ENCODE measurements around the gene NRP1. TPM values are rescaled to one million over a fixed set of nuclear protein-coding genes. Genes with fewer than 3 reads are reported as not detected.
A peak's percentile ranks its signal among the peaks of the same experiment; 100 is the strongest.

NRP1 gene
- total and polyA plus RNA-seq, 10 donors = 4.8 to 202 (median 138) TPM

- no peak overlapping the region for H3K4me3 ChIP-seq
- DNase-seq = no peak
- no peaks in the 10 kb centered on the region for H3K36me3 ChIP-seq
- peak overlapping the region in 1 of 8 donors; percentile 18 for H3K27ac ChIP-seq
- peaks cover 0 to 25% (median 7%) of the 10 kb centered on the region in 6 donors for H3K4me1 ChIP-seq
- H3K27me3 ChIP-seq (replicated peaks in 1 of 7) = no peaks in the 10 kb centered on the region
- intact Hi-C loops (cut with DNase I; ENCODE audit: low total_unique reads) = no loop called here
- H3K9me3 ChIP-seq = no peaks in the 10 kb centered on the region
- no peak for TF ChIP-seq POLR2AphosphoS5 (IDR thresholded peaks at IDR 0.05)
- no peak for TF ChIP-seq POLR2A (IDR thresholded peaks at IDR 0.05)
- TF ChIP-seq CTCF (IDR thresholded peaks at IDR 0.05 in 8 of 11, conservative IDR thresholded peaks at IDR 0.05 in 3 of 11) = no peak
- WGBS, 5 donors = 64 to 79% (median 72%) methylated on average over 4 of the region's 4 CpGs
Measured at GRCh38 chr10:33286157-33286934, 48.1 kb downstream of the NRP1 start.

- Histone ChIP-seq H3K4me3 (no peak overlapping the region), H3K27ac (peak overlapping the region in 1 of 8 donors; percentile 23), H3K36me3 (no peaks in the 10 kb centered on the region), H3K27me3 (replicated peaks in 1 of 7) (no peaks in the 10 kb centered on the region), H3K4me1 (peaks cover 0 to 24% (median 5%) of the 10 kb centered on the region in 6 donors), H3K9me3 (no peaks in the 10 kb centered on the region)
- no peak for DNase-seq
- TF ChIP-seq POLR2A (IDR thresholded peaks at IDR 0.05) (no peak), POLR2AphosphoS5 (IDR thresholded peaks at IDR 0.05) (no peak), CTCF (IDR thresholded peaks at IDR 0.05 in 8 of 11, conservative IDR thresholded peaks at IDR 0.05 in 3 of 11) (no peak)
- 76 to 95% (median 86%) methylated on average over 2 of the region's 2 CpGs for WGBS, 5 donors
- intact Hi-C loops (cut with DNase I; ENCODE audit: low total_unique reads) = no loop called here
Measured at GRCh38 chr10:33284945-33285344, 49.5 kb downstream of the NRP1 start.

- intact Hi-C loops (cut with DNase I; ENCODE audit: low total_unique reads) = no loop called here
- H3K27ac ChIP-seq = peak overlapping the region in 2 of 8 donors; percentile 10 to 20
Measured at GRCh38 chr10:33279811-33280602, 54.5 kb downstream of the NRP1 start.

More at GRCh38 chr10:33279811-33280602, 54.5 kb downstream of the NRP1 start:
- Histone ChIP-seq H3K4me3 (no peak overlapping the region), H3K4me1 (peaks cover 0 to 24% (median 12%) of the 10 kb centered on the region in 6 donors), H3K27me3 (replicated peaks in 1 of 7) (no peaks in the 10 kb centered on the region), H3K9me3 (no peaks in the 10 kb centered on the region), H3K36me3 (peaks cover 0 to 14% (median 0%) of the 10 kb centered on the region in 6 donors)
- DNase-seq = no peak
- WGBS, 5 donors = 58 to 76% (median 73%) methylated on average over 5 of the region's 5 CpGs
- no peak for TF ChIP-seq POLR2AphosphoS5 (IDR thresholded peaks at IDR 0.05)
- no peak for TF ChIP-seq POLR2A (IDR thresholded peaks at IDR 0.05)
- no peak for TF ChIP-seq CTCF (IDR thresholded peaks at IDR 0.05 in 8 of 11, conservative IDR thresholded peaks at IDR 0.05 in 3 of 11)

All from spleen (tissue), 11 donors.